Fibroblast of lung (primary cell): ENCODE data around the gene ZSCAN22. TPM values are rescaled to one million over a fixed set of nuclear protein-coding genes. Genes with fewer than 3 reads are reported as not detected.

ENCODE experiments used
- DNase-seq, 2 donors: peaks; one replicate each; pipeline versions ENCODE4 v3.0.0 to v3.0.0-alpha.2; 2010; ENCODE audit warnings: low read depth in 2 of 2
- H2AFZ ChIP-seq: 2 replicates; pipeline ENCODE4 v1.5.1; 2012; ENCODE audit warnings: low read length, control low read depth, inconsistent platforms
- H3K27ac ChIP-seq: 2 replicates; pipeline ENCODE4 v1.5.1; 2011; ENCODE audit warnings: low read length, control low read depth; ENCODE audit not compliant: insufficient read depth
- H3K27me3 ChIP-seq: 2 replicates; pipeline ENCODE4 v1.5.1; 2011; ENCODE audit warnings: mild to moderate bottlenecking, low read length; ENCODE audit not compliant: control insufficient read depth, insufficient read depth
- H3K36me3 ChIP-seq: 2 replicates; pipeline ENCODE4 v1.5.1; 2011; ENCODE audit warnings: low read length; ENCODE audit not compliant: control insufficient read depth, insufficient read depth
- H3K4me1 ChIP-seq: 2 replicates; pipeline ENCODE4 v1.5.1; 2011; ENCODE audit warnings: low read length; ENCODE audit not compliant: control insufficient read depth, insufficient read depth; ENCODE audit errors: extremely low read depth
- H3K4me2 ChIP-seq: 2 replicates; pipeline ENCODE4 v1.5.1; 2011; ENCODE audit warnings: low read length, control low read depth; ENCODE audit not compliant: insufficient read depth; ENCODE audit errors: extremely low read depth
- H3K4me3 ChIP-seq, 4 experiments: fragments of 200-600 bp in 1 of 4; sonication (generic) in 1 of 4; replicated peaks in 1 of 4; 2 replicates each; pipeline ENCODE4 v1.5.1; 2011 to 2016; ENCODE audit warnings: low read length in 4 of 4, low read depth in 3 of 4, mild to moderate bottlenecking in 3 of 4, control low read depth in 2 of 4, inconsistent platforms in 1 of 4, mixed read lengths in 1 of 4; ENCODE audit not compliant: insufficient read depth in 1 of 4; ENCODE audit errors: control extremely low read depth in 1 of 4
- H3K79me2 ChIP-seq: 2 replicates; pipeline ENCODE4 v1.5.1; 2012; ENCODE audit warnings: mild to moderate bottlenecking, low read length, inconsistent platforms; ENCODE audit not compliant: control insufficient read depth, insufficient read depth
- H3K9ac ChIP-seq: 2 replicates; pipeline ENCODE4 v1.5.1; 2011; ENCODE audit warnings: mild to moderate bottlenecking, low read length, control low read depth; ENCODE audit not compliant: insufficient read depth
- H3K9me3 ChIP-seq: 2 replicates; pipeline ENCODE4 v1.5.1; 2012; ENCODE audit warnings: low read depth, low read length; ENCODE audit not compliant: control insufficient read depth, insufficient read depth
- H4K20me1 ChIP-seq: 2 replicates; pipeline ENCODE4 v1.5.1; 2011; ENCODE audit warnings: low read length; ENCODE audit not compliant: control insufficient read depth, insufficient read depth; ENCODE audit errors: extremely low read depth
- EZH2 ChIP-seq: IDR thresholded peaks from 2 replicates; pipeline ENCODE4 v1.5.1; 2012; ENCODE audit warnings: low read length, control low read depth, mild to moderate bottlenecking; ENCODE audit errors: missing control alignments
- polyA plus RNA-seq, 2 donors: library from polyadenylated mRNA; depleted of rRNA in 1 of 2; stranded (reverse) in 1 of 2; unstranded in 1 of 2; fragments of >200 nt; gene quantifications; 2 replicates each; pipeline ENCODE4 v1.2.1, GENCODE V29; 2011 to 2012; ENCODE audit warnings: missing spikeins in 1 of 2
- total RNA-seq: library from RNA; depleted of rRNA; stranded (reverse); fragments of >200 nt; gene quantifications from 2 replicates; pipeline ENCODE4 v1.2.1, GENCODE V29; 2014
- TF ChIP-seq, protein P1 (sequence below), 2 donors: IDR thresholded peaks in 1 of 2; conservative IDR thresholded peaks in 1 of 2; 1 replicate in 1 of 2; 2 replicates in 1 of 2; pipeline ENCODE4 v1.5.1; 2011 to 2012; ENCODE audit warnings: low read length in 2 of 2, control low read depth in 1 of 2, inconsistent platforms in 1 of 2, low read depth in 1 of 2, mild to moderate bottlenecking in 1 of 2

ZSCAN22 gene
- total and polyA plus RNA-seq, 2 donors (not counting 1 experiment from before 2014, with no cell fraction given) = 2.8 to 3.0 TPM

DNA sequence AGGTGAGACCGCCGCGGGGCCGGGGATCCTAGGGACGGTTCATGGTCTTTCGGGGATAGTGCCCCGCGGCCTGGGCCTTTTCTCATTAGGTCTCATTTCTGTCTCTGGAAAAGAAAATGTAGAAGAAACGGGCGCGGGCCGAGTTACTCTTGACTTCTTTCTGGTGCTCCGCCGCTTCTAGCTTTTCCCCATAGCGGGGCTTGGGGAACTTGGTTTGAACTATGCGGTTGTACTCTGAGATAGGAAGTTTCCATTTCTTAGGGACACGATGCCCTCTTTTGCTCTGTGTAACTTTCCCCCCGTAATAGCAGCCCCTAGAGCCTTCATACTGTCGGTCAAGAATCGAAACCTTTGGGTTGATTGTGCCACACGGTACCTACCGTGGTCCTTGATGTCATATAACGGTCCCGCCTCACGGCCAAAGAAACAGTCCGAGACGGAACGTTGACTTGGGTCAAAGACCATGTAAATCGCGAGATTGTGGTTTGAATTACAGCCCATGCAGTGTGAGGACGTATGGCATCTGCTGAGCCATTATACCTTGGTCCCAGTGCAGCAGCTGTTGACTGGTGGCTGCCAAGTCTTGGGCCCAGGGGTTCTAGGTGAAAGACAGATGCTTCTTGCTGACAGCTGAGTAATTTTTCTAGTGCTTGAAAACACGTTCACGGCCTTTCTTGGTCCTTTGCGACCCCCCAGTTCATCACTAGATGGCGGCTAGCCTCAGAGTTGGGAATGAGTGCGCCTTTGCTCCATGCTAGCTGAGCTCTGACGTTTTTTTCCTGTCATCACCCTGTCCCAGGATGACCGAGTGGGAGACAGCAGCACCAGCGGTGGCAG lies 60.8 kb downstream of the ZSCAN22 start:
- peaks cover 35% of the 10 kb centered on the region for H3K79me2 ChIP-seq
- TF ChIP-seq EZH2 = no peak
- TF ChIP-seq, protein P1, sequence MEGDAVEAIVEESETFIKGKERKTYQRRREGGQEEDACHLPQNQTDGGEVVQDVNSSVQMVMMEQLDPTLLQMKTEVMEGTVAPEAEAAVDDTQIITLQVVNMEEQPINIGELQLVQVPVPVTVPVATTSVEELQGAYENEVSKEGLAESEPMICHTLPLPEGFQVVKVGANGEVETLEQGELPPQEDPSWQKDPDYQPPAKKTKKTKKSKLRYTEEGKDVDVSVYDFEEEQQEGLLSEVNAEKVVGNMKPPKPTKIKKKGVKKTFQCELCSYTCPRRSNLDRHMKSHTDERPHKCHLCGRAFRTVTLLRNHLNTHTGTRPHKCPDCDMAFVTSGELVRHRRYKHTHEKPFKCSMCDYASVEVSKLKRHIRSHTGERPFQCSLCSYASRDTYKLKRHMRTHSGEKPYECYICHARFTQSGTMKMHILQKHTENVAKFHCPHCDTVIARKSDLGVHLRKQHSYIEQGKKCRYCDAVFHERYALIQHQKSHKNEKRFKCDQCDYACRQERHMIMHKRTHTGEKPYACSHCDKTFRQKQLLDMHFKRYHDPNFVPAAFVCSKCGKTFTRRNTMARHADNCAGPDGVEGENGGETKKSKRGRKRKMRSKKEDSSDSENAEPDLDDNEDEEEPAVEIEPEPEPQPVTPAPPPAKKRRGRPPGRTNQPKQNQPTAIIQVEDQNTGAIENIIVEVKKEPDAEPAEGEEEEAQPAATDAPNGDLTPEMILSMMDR (conservative IDR thresholded peaks at IDR 0.05 in 1 of 2, IDR thresholded peaks at IDR 0.05 in 1 of 2; ENCODE audit: low read depth in 1 of 2, low read length in 2 of 2) = no peak
- H4K20me1 ChIP-seq = no peaks in the 10 kb centered on the region
- peaks cover 2% of the 10 kb centered on the region for H3K36me3 ChIP-seq
- H2AFZ ChIP-seq = no peak overlapping the region
- H3K9me3 ChIP-seq = no peaks in the 10 kb centered on the region
- H3K27ac ChIP-seq = peak overlapping the region; percentile 89
- DNase-seq = no peak
- H3K4me1 ChIP-seq = peaks cover 11% of the 10 kb centered on the region
- H3K4me2 ChIP-seq = peak overlapping the region; percentile 87
- H3K9ac ChIP-seq = peak overlapping the region; percentile 80
- no peaks in the 10 kb centered on the region for H3K27me3 ChIP-seq
- H3K4me3 ChIP-seq = peak overlapping the region; percentile 72 to 99 (median 92)

DNA sequence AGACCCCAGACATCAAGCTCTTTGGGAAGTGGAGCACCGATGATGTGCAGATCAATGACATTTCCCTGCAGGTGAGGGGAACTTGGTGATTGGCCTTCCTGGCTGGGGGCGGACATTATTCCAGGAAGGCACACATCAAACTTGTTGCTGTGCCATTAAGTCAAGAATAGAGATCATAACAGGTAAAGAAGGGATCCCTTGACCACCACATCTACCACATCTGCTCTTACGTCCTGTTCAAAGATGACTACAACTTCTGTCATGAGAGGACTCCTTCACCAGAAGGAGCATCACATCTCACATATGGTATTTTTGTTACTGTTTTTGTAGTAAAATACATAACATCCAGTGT lies 61.4 kb downstream of the ZSCAN22 start:
- no peaks in the 10 kb centered on the region for H3K27me3 ChIP-seq
- no peak overlapping the region for H2AFZ ChIP-seq
- H4K20me1 ChIP-seq = no peaks in the 10 kb centered on the region
- H3K27ac ChIP-seq = peak overlapping the region; percentile 89
- peak overlapping the region; percentile 87 for H3K4me2 ChIP-seq
- peak overlapping the region; percentile 72 to 99 (median 92) for H3K4me3 ChIP-seq
- no peaks in the 10 kb centered on the region for H3K9me3 ChIP-seq
- peaks cover 38% of the 10 kb centered on the region for H3K79me2 ChIP-seq
- peaks cover 8% of the 10 kb centered on the region for H3K36me3 ChIP-seq
- no peak for TF ChIP-seq EZH2
- TF ChIP-seq, protein P1 (conservative IDR thresholded peaks at IDR 0.05 in 1 of 2, IDR thresholded peaks at IDR 0.05 in 1 of 2; ENCODE audit: low read depth in 1 of 2, low read length in 2 of 2) = no peak
- peaks cover 11% of the 10 kb centered on the region for H3K4me1 ChIP-seq
- no peak for DNase-seq
- no peak overlapping the region for H3K9ac ChIP-seq

Other genes starting within 250 kb of the ZSCAN22 start
- 51.6 and 71.0 TPM in 2 replicates for gene ZSCAN18, start 228.8 kb upstream of the ZSCAN22 start, total RNA-seq
- gene ZSCAN18, start 228.8 kb upstream of the ZSCAN22 start, polyA plus RNA-seq = 13.6 and 17.6 TPM in 2 replicates
- 17.2 and 21.1 TPM in 2 replicates for gene ZNF329, start 176.2 kb upstream of the ZSCAN22 start, total RNA-seq
- gene ZNF329, start 176.2 kb upstream of the ZSCAN22 start, polyA plus RNA-seq = 6.3 and 6.8 TPM in 2 replicates
- 25.4 and 37.5 TPM in 2 replicates for gene ZNF274, start 143.9 kb upstream of the ZSCAN22 start, total RNA-seq
- 12.8 and 13.9 TPM in 2 replicates for gene ZNF274, start 143.9 kb upstream of the ZSCAN22 start, polyA plus RNA-seq
- 34.4 and 40.8 TPM in 2 replicates for gene ZNF544, start 98.1 kb upstream of the ZSCAN22 start, total RNA-seq
- gene ZNF544, start 98.1 kb upstream of the ZSCAN22 start, polyA plus RNA-seq = 17.6 and 22.0 TPM in 2 replicates
- 4.9 and 5.6 TPM in 2 replicates for gene ZNF8, start 48.0 kb upstream of the ZSCAN22 start, total RNA-seq
- 2.3 and 2.6 TPM in 2 replicates for gene ZNF8, start 48.0 kb upstream of the ZSCAN22 start, polyA plus RNA-seq
- gene ERVK3-1, start 21.6 kb upstream of the ZSCAN22 start, total RNA-seq = 20.0 and 25.6 TPM in 2 replicates
- 36.6 and 44.7 TPM in 2 replicates for gene ERVK3-1, start 21.6 kb upstream of the ZSCAN22 start, polyA plus RNA-seq
- 3.3 and 12.6 TPM in 2 replicates for gene A1BG, start 26.5 kb downstream of the ZSCAN22 start, total RNA-seq
- 5.0 and 8.3 TPM in 2 replicates for gene A1BG, start 26.5 kb downstream of the ZSCAN22 start, polyA plus RNA-seq
- 1.5 and 2.5 TPM in 2 replicates for gene ZNF497, start 35.8 kb downstream of the ZSCAN22 start, total RNA-seq
- 0.03 and 0.05 TPM in 2 replicates for gene ZNF497, start 35.8 kb downstream of the ZSCAN22 start, polyA plus RNA-seq
- gene ZNF837, start 54.0 kb downstream of the ZSCAN22 start, total RNA-seq = 1.5 and 1.8 TPM in 2 replicates
- gene ZNF837, start 54.0 kb downstream of the ZSCAN22 start, polyA plus RNA-seq = 0.18 and 0.27 TPM in 2 replicates
- gene RPS5, start 60.3 kb downstream of the ZSCAN22 start, total RNA-seq = 2,126 and 2,800 TPM in 2 replicates
- gene RPS5, start 60.3 kb downstream of the ZSCAN22 start, polyA plus RNA-seq = 1,173 and 1,532 TPM in 2 replicates
- gene RNF225, start 68.7 kb downstream of the ZSCAN22 start, total RNA-seq = under 0.01 TPM in 1 of 2 replicates, not detected in the other
- gene RNF225, start 68.7 kb downstream of the ZSCAN22 start, polyA plus RNA-seq = not detected in 2 replicates
- gene ZNF584, start 81.7 kb downstream of the ZSCAN22 start, total RNA-seq = 16.9 and 18.8 TPM in 2 replicates
- 11.7 and 14.6 TPM in 2 replicates for gene ZNF584, start 81.7 kb downstream of the ZSCAN22 start, polyA plus RNA-seq
- gene ZNF132, start 113.2 kb downstream of the ZSCAN22 start, total RNA-seq = 9.5 and 14.5 TPM in 2 replicates
- gene ZNF132, start 113.2 kb downstream of the ZSCAN22 start, polyA plus RNA-seq = 2.2 and 4.1 TPM in 2 replicates
- gene ZNF324B, start 124.6 kb downstream of the ZSCAN22 start, total RNA-seq = 8.9 and 9.0 TPM in 2 replicates
- gene ZNF324B, start 124.6 kb downstream of the ZSCAN22 start, polyA plus RNA-seq = 2.1 and 2.5 TPM in 2 replicates
- 11.8 and 14.2 TPM in 2 replicates for gene ZNF324, start 140.1 kb downstream of the ZSCAN22 start, total RNA-seq
- 3.9 and 4.1 TPM in 2 replicates for gene ZNF324, start 140.1 kb downstream of the ZSCAN22 start, polyA plus RNA-seq
- 8.2 and 9.4 TPM in 2 replicates for gene ZNF446, start 149.4 kb downstream of the ZSCAN22 start, total RNA-seq
- 2.4 and 2.5 TPM in 2 replicates for gene ZNF446, start 149.4 kb downstream of the ZSCAN22 start, polyA plus RNA-seq
- gene SLC27A5, start 185.0 kb downstream of the ZSCAN22 start, total RNA-seq = 6.7 and 10.1 TPM in 2 replicates
- gene SLC27A5, start 185.0 kb downstream of the ZSCAN22 start, polyA plus RNA-seq = 5.2 and 7.3 TPM in 2 replicates
- gene ZBTB45, start 192.8 kb downstream of the ZSCAN22 start, total RNA-seq = 4.9 and 5.9 TPM in 2 replicates
- gene ZBTB45, start 192.8 kb downstream of the ZSCAN22 start, polyA plus RNA-seq = 3.1 and 4.3 TPM in 2 replicates
- 293 and 325 TPM in 2 replicates for gene TRIM28, start 217.1 kb downstream of the ZSCAN22 start, total RNA-seq
- gene TRIM28, start 217.1 kb downstream of the ZSCAN22 start, polyA plus RNA-seq = 160 and 273 TPM in 2 replicates
- 146 and 167 TPM in 2 replicates for gene CHMP2A, start 228.1 kb downstream of the ZSCAN22 start, total RNA-seq
- 215 and 269 TPM in 2 replicates for gene CHMP2A, start 228.1 kb downstream of the ZSCAN22 start, polyA plus RNA-seq
- gene UBE2M, start 231.6 kb downstream of the ZSCAN22 start, total RNA-seq = 52.6 and 73.7 TPM in 2 replicates
- gene UBE2M, start 231.6 kb downstream of the ZSCAN22 start, polyA plus RNA-seq = 73.6 and 99.9 TPM in 2 replicates
- gene MZF1, start 246.3 kb downstream of the ZSCAN22 start, total RNA-seq = 13.9 and 14.9 TPM in 2 replicates
- gene MZF1, start 246.3 kb downstream of the ZSCAN22 start, polyA plus RNA-seq = 3.0 and 4.1 TPM in 2 replicates